ENCODE data around the gene SUGT1.
"Not testable (repeated sequence)": the region's sequence is repeated elsewhere in the genome, so short reads cannot be mapped to it uniquely, and the experiment has no call there.

SUGT1 gene

GRCh38 chr13:52617070-52618060 is 35.3 kb upstream of the SUGT1 start:
- Histone ChIP-seq H3K4me2 (ENCODE audit: low read depth, low read length, poor library complexity, severe bottlenecking) (peak overlapping the region; percentile 82), H3K9me2 (replicated peaks; ENCODE audit: insufficient read depth, low read length) (no peaks in the 10 kb centered on the region), H3K27me3 (ENCODE audit: low read length) (no peaks in the 10 kb centered on the region), H2AFZ (ENCODE audit: low read depth, low read length, severe bottlenecking) (peak overlapping the region; percentile 65), H3F3A (ENCODE audit: insufficient read depth) (no peaks in the 10 kb centered on the region), H3K4me3 (ENCODE audit: insufficient read depth, low read length, poor library complexity, severe bottlenecking) (peak overlapping the region; percentile 79), H4K20me1 (ENCODE audit: low read depth, low read length) (no peaks in the 10 kb centered on the region), H3K27ac (ENCODE audit: low read depth, low read length) (no peak overlapping the region), H3K9ac (ENCODE audit: low read length) (peak overlapping the region; percentile 67), H3K36me3 (ENCODE audit: low read length) (peaks cover 2% of the 10 kb centered on the region; the same call in 1 of the 2 replicates), H3K9me3 (ENCODE audit: insufficient read depth, low read length) (no peaks in the 10 kb centered on the region), H3K79me2 (ENCODE audit: insufficient read depth, low read length) (peaks cover 30% of the 10 kb centered on the region)
- TF ChIP-seq EZH2phosphoT487 (conservative IDR thresholded peaks at IDR 0.05; ENCODE audit: low read length) (no peak), CTCF (IDR thresholded peaks at IDR 0.05; ENCODE audit: insufficient read depth, low read length, poor library complexity, severe bottlenecking) (no peak)

DNA sequence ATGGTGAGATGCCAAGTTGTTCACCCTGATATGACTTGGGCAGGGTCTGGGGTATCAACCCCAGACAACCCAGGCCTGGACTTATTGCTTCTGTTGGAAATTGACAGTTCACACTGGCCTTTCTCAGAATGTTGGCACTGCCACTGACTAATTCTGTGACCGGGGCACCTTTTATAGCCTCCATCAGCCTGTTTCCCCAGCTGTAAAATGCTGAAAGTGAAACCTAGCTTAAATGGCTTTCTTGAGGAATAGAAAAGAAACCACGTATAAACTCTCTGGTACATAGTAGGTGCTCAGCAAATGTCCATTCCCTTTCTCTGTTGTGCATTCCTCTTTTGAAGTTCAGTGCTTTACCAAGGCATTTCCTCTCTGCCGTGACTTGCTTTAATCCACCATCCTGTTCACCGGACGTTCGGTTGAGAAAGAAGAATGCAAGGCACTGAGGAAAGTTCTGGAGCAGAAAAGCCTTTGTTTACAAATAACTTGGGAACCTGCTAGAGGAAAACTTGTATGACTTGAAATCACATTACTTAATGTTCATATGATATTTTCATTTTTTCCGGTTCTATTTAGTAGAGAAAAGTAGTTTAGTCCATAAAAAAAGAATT is 21.4 kb upstream of the SUGT1 start:
- peaks cover 14% of the 10 kb centered on the region; the same call in 1 of the 2 replicates for H3K36me3 ChIP-seq (ENCODE audit: low read length)
- H4K20me1 ChIP-seq (ENCODE audit: low read depth, low read length); H3K4me3 ChIP-seq (ENCODE audit: insufficient read depth, low read length, poor library complexity, severe bottlenecking); H3K9ac ChIP-seq (ENCODE audit: low read length); H3K9me2 ChIP-seq (replicated peaks; ENCODE audit: insufficient read depth, low read length); H3K9me3 ChIP-seq (ENCODE audit: insufficient read depth, low read length); H3K79me2 ChIP-seq (ENCODE audit: insufficient read depth, low read length); H3K27ac ChIP-seq (ENCODE audit: low read depth, low read length); H2AFZ ChIP-seq (ENCODE audit: low read depth, low read length, severe bottlenecking); H3K27me3 ChIP-seq (ENCODE audit: low read length); H3K4me2 ChIP-seq (ENCODE audit: low read depth, low read length, poor library complexity, severe bottlenecking); H3F3A ChIP-seq (ENCODE audit: insufficient read depth): not testable (repeated sequence)

- H3K9me3 ChIP-seq (ENCODE audit: insufficient read depth, low read length), result no peaks in the 10 kb centered on the region
- H3K36me3 ChIP-seq (ENCODE audit: low read length), result peaks cover 18% of the 10 kb centered on the region; the same call in 1 of the 2 replicates
- H3K79me2 ChIP-seq (ENCODE audit: insufficient read depth, low read length), result no peaks in the 10 kb centered on the region
- H3K9ac ChIP-seq (ENCODE audit: low read length), result no peak overlapping the region
- no peak overlapping the region for H3K4me3 ChIP-seq (ENCODE audit: insufficient read depth, low read length, poor library complexity, severe bottlenecking)
- no peak overlapping the region for H3K27ac ChIP-seq (ENCODE audit: low read depth, low read length)
- no peak overlapping the region for H2AFZ ChIP-seq (ENCODE audit: low read depth, low read length, severe bottlenecking)
- H3K27me3 ChIP-seq (ENCODE audit: low read length), result no peaks in the 10 kb centered on the region
- no peak overlapping the region for H3K4me2 ChIP-seq (ENCODE audit: low read depth, low read length, poor library complexity, severe bottlenecking)
- no peaks in the 10 kb centered on the region for H4K20me1 ChIP-seq (ENCODE audit: low read depth, low read length)
- H3F3A ChIP-seq (ENCODE audit: insufficient read depth), result no peaks in the 10 kb centered on the region
- H3K9me2 ChIP-seq (replicated peaks; ENCODE audit: insufficient read depth, low read length), result no peaks in the 10 kb centered on the region
- TF ChIP-seq EZH2phosphoT487 (conservative IDR thresholded peaks at IDR 0.05; ENCODE audit: low read length), result no peak
These were observed 13.8 kb upstream of the SUGT1 start for GRCh38 chr13:52638666-52639328.

GRCh38 chr13:52642131-52642530 is 10.5 kb upstream of the SUGT1 start, which contains the start of gene HNRNPA1L2:
Gene HNRNPA1L2 (plus strand): TSS chr13:52642431. CDS start chr13:52642493, 62 bp downstream.
- Histone ChIP-seq H3K27me3 (ENCODE audit: low read length) (no peaks in the 10 kb centered on the region), H2AFZ (ENCODE audit: low read depth, low read length, severe bottlenecking) (no peak within 1 kb of the TSS), H3K4me2 (ENCODE audit: low read depth, low read length, poor library complexity, severe bottlenecking) (no peak within 1 kb of the TSS), H3K9me2 (replicated peaks; ENCODE audit: insufficient read depth, low read length) (no peaks in the 10 kb centered on the region), H3F3A (ENCODE audit: insufficient read depth) (no peaks in the 10 kb centered on the region), H3K27ac (ENCODE audit: low read depth, low read length) (no peak within 1 kb of the TSS), H4K20me1 (ENCODE audit: low read depth, low read length) (no peaks in the 10 kb centered on the region), H3K9me3 (ENCODE audit: insufficient read depth, low read length) (no peaks in the 10 kb centered on the region), H3K79me2 (ENCODE audit: insufficient read depth, low read length) (no peaks in the 10 kb centered on the region), H3K36me3 (ENCODE audit: low read length) (peaks cover 16% of the 10 kb centered on the region; the same call in 1 of the 2 replicates), H3K4me3 (ENCODE audit: insufficient read depth, low read length, poor library complexity, severe bottlenecking) (no peak within 1 kb of the TSS), H3K9ac (ENCODE audit: low read length) (no peak within 1 kb of the TSS)
- no peak for TF ChIP-seq CTCF (IDR thresholded peaks at IDR 0.05; ENCODE audit: insufficient read depth, low read length, poor library complexity, severe bottlenecking)
- TF ChIP-seq EZH2phosphoT487 (conservative IDR thresholded peaks at IDR 0.05; ENCODE audit: low read length), result no peak
